HG02642 (cell line): ENCODE data around the gene AFAP1L1.

Experiments
- ATAC-seq: cut with Tn5 transposase; IDR thresholded peaks from one replicate; pipeline ENCODE4 v1.9.1; 2021; ENCODE audit warnings: mild to moderate bottlenecking; ENCODE audit not compliant: unreplicated experiment, poor library complexity

AFAP1L1 gene

GRCh38 chr5:149283626-149284480, 12.2 kb downstream of the AFAP1L1 start:
- no peak for ATAC-seq

DNA sequence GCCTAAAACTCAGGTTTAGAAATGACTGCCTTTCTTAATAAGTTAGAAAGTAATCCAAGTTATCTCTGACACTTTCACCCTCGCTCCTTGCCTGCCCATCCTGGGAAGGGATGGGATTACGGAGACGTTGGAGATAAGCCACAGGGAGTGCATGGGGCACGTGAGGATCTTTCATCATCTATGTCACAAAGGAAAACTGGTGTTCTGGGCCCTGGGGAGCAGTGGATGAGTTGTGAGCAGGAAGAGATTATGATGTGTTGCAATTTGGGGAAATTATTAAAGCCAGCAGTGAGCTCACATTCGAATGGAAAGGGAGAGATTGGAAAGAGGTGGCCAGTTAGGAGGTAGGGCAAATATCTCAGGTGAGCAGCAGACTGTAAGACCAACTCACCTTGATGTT, 12.8 kb downstream of the AFAP1L1 start:
- ATAC-seq, result no peak

- no peak for ATAC-seq
Observed at GRCh38 chr5:149285153-149285552, 13.5 kb downstream of the AFAP1L1 start.

- no peak for ATAC-seq
Observed at GRCh38 chr5:149288436-149288835, 16.8 kb downstream of the AFAP1L1 start.

GRCh38 chr5:149289301-149289700, 17.6 kb downstream of the AFAP1L1 start:
- no peak for ATAC-seq

GRCh38 chr5:149294872-149295829, 23.5 kb downstream of the AFAP1L1 start:
- no peak for ATAC-seq

GRCh38 chr5:149297340-149298025, 25.8 kb downstream of the AFAP1L1 start:
- ATAC-seq, result no peak

DNA sequence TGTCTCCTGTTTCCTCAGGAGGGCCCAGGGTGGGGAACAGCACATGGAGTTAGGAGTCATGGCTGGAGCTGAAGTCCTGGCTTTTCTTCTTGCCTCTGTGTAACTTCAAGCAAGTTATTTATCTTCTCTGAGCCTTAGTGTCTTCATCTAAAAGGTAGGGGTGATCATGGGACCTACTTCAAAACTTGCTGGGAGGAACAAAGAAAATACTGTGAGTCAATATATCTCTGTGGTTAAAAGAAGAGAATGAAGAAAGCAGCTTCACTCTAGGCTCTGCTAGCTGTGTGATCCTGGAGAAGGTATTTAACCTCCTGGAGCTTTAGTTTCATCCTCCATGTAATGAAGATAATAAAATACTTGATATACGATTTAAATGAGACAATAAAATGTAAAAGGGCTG, 26.5 kb downstream of the AFAP1L1 start:
- no peak for ATAC-seq

DNA sequence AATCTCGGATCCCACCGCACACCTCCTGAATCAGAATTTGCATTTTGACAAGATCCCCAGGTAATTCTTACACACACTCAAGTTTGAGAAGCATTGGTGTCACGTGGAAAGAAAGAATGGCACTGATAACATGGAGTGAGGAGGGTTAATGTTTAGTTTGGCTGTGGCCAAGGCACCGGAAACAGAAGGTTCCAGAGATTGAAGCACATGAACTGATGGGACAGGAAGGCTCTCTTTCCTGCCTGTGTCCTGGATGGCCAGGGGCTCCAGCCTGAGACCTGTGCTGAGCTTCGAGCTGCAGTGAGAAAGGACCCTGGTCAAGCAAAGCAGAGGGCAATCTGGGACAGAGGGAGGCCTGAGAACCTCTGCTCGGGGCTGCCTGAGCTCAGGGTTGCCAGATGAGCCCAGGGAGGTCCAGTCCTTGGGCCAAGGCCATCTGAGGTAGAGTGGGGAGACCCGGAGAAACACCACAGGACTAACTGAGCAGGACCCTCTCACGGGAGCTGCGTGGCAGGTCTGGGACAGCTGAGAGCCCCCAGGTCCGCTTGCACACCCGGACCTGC, 27.3 kb downstream of the AFAP1L1 start:
- ATAC-seq, result no peak

DNA sequence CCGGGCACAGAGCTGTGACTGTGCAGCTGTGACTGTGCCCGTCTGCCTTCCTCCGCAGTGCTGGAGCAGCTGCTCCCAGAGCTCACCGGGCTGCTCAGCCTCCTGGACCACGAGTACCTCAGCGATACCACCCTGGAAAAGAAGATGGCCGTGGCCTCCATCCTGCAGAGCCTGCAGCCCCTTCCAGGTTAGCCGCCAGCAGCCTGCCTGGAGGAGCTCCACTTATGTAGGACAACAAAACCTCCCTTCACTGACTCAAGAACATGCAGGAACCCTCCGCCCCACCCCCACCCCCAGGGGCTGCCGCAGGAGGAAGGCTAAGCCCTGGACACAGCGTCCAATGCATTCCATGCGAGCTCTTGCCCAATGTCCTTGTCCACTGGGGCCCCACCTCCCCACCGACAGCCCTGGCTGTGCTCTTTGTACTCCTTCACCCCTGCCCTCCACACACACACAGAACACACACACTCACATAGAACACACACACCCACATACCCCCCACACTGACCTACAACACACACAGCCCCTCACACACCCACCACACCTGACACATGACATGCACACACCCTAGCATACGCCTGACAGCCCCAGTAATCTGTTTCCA, 27.9 kb downstream of the AFAP1L1 start:
- no peak for ATAC-seq

DNA sequence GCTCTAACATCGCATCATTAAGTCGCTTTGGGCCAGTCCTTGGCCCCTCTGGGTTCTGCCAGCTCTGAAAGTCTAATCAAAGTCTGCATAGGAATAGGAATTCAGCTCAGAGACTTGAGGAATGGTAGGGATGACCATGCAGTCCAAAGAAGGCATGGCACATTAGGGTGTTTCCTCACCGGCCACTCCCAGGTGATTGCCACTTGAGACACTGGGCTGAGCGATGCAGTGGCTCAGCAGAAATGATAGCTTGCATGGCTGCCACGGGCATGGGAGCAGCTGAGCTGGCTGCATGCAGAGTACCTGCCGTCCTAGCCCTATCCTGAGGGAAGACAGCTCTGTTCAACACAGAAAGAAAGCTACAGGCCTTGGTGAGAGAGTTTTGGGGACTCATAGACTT, 28.8 kb downstream of the AFAP1L1 start:
- no peak for ATAC-seq

GRCh38 chr5:149301049-149301743, 29.5 kb downstream of the AFAP1L1 start:
- no peak for ATAC-seq

- ATAC-seq, result no peak
Observed at GRCh38 chr5:149301744-149302380, 30.2 kb downstream of the AFAP1L1 start.

- no peak for ATAC-seq
Observed at GRCh38 chr5:149302641-149303040, 31.0 kb downstream of the AFAP1L1 start.

- no peak for ATAC-seq
Observed at GRCh38 chr5:149303210-149303609, 31.6 kb downstream of the AFAP1L1 start.

DNA sequence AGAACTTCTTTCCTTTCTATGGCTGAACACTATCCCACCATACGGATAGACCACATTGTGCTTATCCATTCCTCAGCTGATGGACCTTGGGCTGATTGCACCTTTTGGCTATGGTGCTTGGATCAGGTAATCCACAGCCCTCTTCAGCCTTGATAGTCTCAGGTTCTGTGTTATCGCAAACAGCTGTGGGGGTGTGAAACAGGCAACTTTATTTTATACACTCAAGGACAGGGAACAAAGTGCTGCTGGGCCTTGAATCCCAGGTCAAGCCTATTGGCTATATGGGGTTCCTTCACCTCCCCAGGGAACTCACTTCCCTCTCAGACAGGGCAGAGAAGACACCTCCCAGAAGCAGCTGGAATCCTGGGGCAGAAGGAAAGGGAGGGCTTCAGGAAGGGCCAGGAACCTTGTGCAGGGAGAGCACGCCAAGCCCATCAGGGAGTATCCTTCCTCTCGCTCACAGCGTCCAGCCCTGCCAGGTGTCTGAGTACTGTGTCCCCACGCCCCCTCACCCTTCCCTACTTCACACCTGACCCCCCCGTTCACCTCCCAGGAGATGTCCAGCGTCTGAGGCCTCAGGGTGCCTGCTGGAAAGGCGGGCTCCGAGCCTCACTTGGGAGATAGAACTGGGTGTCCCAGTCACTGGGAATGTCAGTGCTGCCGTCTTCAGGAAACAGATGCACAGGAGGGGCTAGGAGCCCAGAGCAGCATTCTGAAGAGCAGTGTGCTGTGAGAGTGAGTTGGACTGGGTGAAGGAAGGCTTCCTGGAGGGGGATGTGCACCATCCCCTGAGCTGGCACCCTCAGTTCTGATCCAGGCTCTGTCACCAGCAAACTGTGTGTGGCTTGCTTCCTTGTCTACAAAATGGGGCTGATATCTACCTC, 32.8 kb downstream of the AFAP1L1 start:
- no peak for ATAC-seq

- no peak for ATAC-seq
Observed at GRCh38 chr5:149309354-149309753, 37.7 kb downstream of the AFAP1L1 start.

DNA sequence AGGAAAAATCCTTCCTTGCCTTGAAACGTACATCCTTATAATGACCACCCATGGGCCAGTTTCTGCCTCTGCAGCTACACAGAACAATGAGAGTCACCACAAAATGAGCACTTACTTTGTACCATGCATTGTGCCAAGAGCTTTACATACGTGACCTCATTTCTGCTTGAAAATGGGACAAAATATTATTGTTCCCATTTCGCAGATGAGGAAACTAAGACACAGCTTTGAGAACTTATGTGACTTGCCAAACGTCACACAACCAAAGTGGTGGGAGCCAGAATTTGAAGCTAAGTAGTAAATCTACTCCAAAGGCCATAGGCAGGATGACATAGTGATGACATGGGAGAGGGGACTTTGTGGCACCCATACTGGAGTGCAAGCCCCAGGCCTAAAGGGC, 38.8 kb downstream of the AFAP1L1 start:
- ATAC-seq, result no peak
